HEK293T (cell line): ENCODE data around the gene DMD.

Experiments used
- CTCF ChIA-PET: fragments of 350-600 bp; formaldehyde crosslinking; extraction: SDS; loops from one replicate; lab custom pipeline; 2021; ENCODE audit warnings: antibody characterized with exemption, inconsistent platforms; lab: Yijun Ruan, JAX
- POLR2A ChIA-PET: fragments of 350-600 bp; formaldehyde crosslinking; extraction: SDS; loops from one replicate; lab custom pipeline; 2020; ENCODE audit warnings: antibody characterized with exemption, inconsistent platforms; lab: Yijun Ruan, JAX
- DNase-seq: peaks from one replicate; pipeline ENCODE4 v3.0.0; 2012; ENCODE audit warnings: mixed read lengths; ENCODE audit errors: extremely low spot score
- ARNT ChIP-seq: fragments of 450-650 bp; IDR thresholded peaks from 2 replicates; pipeline ENCODE4 v1.6.1; 2017; ENCODE audit warnings: mild to moderate bottlenecking
- BHLHE40 ChIP-seq: fragments of 450-650 bp; IDR thresholded peaks from 2 replicates; pipeline ENCODE4 v1.6.1; 2016; ENCODE audit warnings: mild to moderate bottlenecking, moderate library complexity, borderline replicate concordance
- CTBP1 ChIP-seq: fragments of 450-650 bp; IDR thresholded peaks from 2 replicates; pipeline ENCODE4 v1.6.1; 2016; ENCODE audit warnings: borderline replicate concordance
- ELF4 ChIP-seq: fragments of 450-650 bp; IDR thresholded peaks from 2 replicates; pipeline ENCODE4 v1.6.1; 2017; ENCODE audit warnings: antibody characterized with exemption
- FOXA1 ChIP-seq: fragments of 450-650 bp; IDR thresholded peaks from 2 replicates; pipeline ENCODE4 v1.6.1; 2016; ENCODE audit warnings: mild to moderate bottlenecking
- FOXK2 ChIP-seq: fragments of 450-650 bp; IDR thresholded peaks from 2 replicates; pipeline ENCODE4 v1.6.1; 2016; ENCODE audit warnings: mild to moderate bottlenecking
- FOXM1 ChIP-seq: fragments of 450-650 bp; IDR thresholded peaks from 2 replicates; pipeline ENCODE4 v1.6.1; 2017; ENCODE audit warnings: mild to moderate bottlenecking, borderline replicate concordance
- HDGF ChIP-seq: fragments of 450-650 bp; IDR thresholded peaks from 2 replicates; pipeline ENCODE4 v1.6.1; 2017; ENCODE audit warnings: antibody characterized with exemption, borderline replicate concordance
- L3MBTL2 ChIP-seq: fragments of 450-650 bp; conservative IDR thresholded peaks from 2 replicates; pipeline ENCODE4 v1.6.1; 2016; ENCODE audit warnings: mild to moderate bottlenecking
- LEF1 ChIP-seq: fragments of 450-650 bp; IDR thresholded peaks from 2 replicates; pipeline ENCODE4 v1.6.1; 2017; ENCODE audit warnings: mild to moderate bottlenecking, borderline replicate concordance
- NFRKB ChIP-seq: fragments of 450-650 bp; IDR thresholded peaks from 2 replicates; pipeline ENCODE4 v1.6.1; 2016; ENCODE audit warnings: mild to moderate bottlenecking, moderate library complexity
- PKNOX1 ChIP-seq: fragments of 450-650 bp; IDR thresholded peaks from 2 replicates; pipeline ENCODE4 v1.6.1; 2016
- SP1 ChIP-seq: fragments of 450-650 bp; IDR thresholded peaks from 2 replicates; pipeline ENCODE4 v1.6.1; 2017
- SUZ12 ChIP-seq: fragments of 450-650 bp; IDR thresholded peaks from 2 replicates; pipeline ENCODE4 v1.6.1; 2016; ENCODE audit warnings: mild to moderate bottlenecking
- TARDBP ChIP-seq: fragments of 450-650 bp; IDR thresholded peaks from 2 replicates; pipeline ENCODE4 v1.6.1; 2016
- ZNF384 ChIP-seq: fragments of 450-650 bp; IDR thresholded peaks from 2 replicates; pipeline ENCODE4 v1.6.1; 2016

Gene DMD

GRCh38 chrX:31252133-31252532, 1959.2 kb downstream of the DMD start:
- DNase-seq, result no peak
- no peak for TF ChIP-seq ARNT
- TF ChIP-seq ELF4, result no peak
- TF ChIP-seq LEF1, result no peak
- no peak for TF ChIP-seq SP1
- no peak for TF ChIP-seq CTBP1
- no peak for TF ChIP-seq HDGF
- TF ChIP-seq FOXM1, result no peak
- TF ChIP-seq FOXK2, result no peak
- ChIA-PET CTCF (no interaction called here), POLR2A (no interaction called here)

GRCh38 chrX:31251336-31251735, 1960.0 kb downstream of the DMD start:
- CTCF ChIA-PET, result no interaction called here
- POLR2A ChIA-PET, result no interaction called here
- no peak for DNase-seq
- TF ChIP-seq PKNOX1 (no peak), ZNF384 (no peak), L3MBTL2 (no peak), FOXM1 (no peak), ARNT (no peak), CTBP1 (no peak), SP1 (no peak), LEF1 (no peak), BHLHE40 (no peak), NFRKB (no peak), ELF4 (no peak), FOXA1 (no peak)

- ChIA-PET CTCF (no interaction called here), POLR2A (no interaction called here)
- TF ChIP-seq TARDBP (no peak), FOXM1 (no peak), FOXK2 (no peak), SUZ12 (no peak), ZNF384 (no peak), BHLHE40 (no peak), SP1 (no peak), L3MBTL2 (no peak), NFRKB (no peak), CTBP1 (no peak), FOXA1 (no peak), ELF4 (no peak), PKNOX1 (no peak)
- DNase-seq, result no peak
These were observed 1965.6 kb downstream of the DMD start for GRCh38 chrX:31245714-31246113.

- TF ChIP-seq SP1 (no peak), LEF1 (no peak), NFRKB (no peak), ARNT (no peak), ELF4 (no peak), L3MBTL2 (no peak), TARDBP (no peak), HDGF (no peak), FOXM1 (no peak), SUZ12 (no peak), CTBP1 (no peak), FOXA1 (no peak), BHLHE40 (no peak), FOXK2 (no peak), PKNOX1 (no peak), ZNF384 (no peak)
- CTCF ChIA-PET, result no interaction called here
- no peak for DNase-seq
- POLR2A ChIA-PET, result no interaction called here
These were observed 1967.5 kb downstream of the DMD start for GRCh38 chrX:31243804-31244203.

- TF ChIP-seq ARNT (no peak), FOXM1 (no peak), LEF1 (no peak), PKNOX1 (no peak), ZNF384 (no peak), FOXA1 (no peak), NFRKB (no peak)
- POLR2A ChIA-PET, result no interaction called here
- DNase-seq, result no peak
- CTCF ChIA-PET, result no interaction called here
These were observed 1970.4 kb downstream of the DMD start for GRCh38 chrX:31240982-31241381.

GRCh38 chrX:31237189-31237588, 1974.2 kb downstream of the DMD start:
- no peak for DNase-seq
- ChIA-PET POLR2A (no interaction called here), CTCF (no interaction called here)
- TF ChIP-seq SP1, result no peak
- no peak for TF ChIP-seq SUZ12
- no peak for TF ChIP-seq FOXM1
- no peak for TF ChIP-seq PKNOX1
- TF ChIP-seq ZNF384, result no peak
- TF ChIP-seq NFRKB, result no peak
- no peak for TF ChIP-seq L3MBTL2
